Measurements from ENCODE around the gene UROD. TPM values are rescaled to one million over a fixed set of nuclear protein-coding genes. Genes with fewer than 3 reads are reported as not detected.

UROD gene
- total RNA-seq, 1 experiment from 2014 or later: 92.2 TPM

GRCh38 chr1:45005761-45006160 is 6.3 kb upstream of the UROD start:
- Histone ChIP-seq H3T11ph (ENCODE audit: low read length) (no peak overlapping the region), H3K23ac (ENCODE audit: insufficient read length, low read depth, low read length) (no peak overlapping the region), H2BK20ac (ENCODE audit: low read depth, low read length, poor library complexity, severe bottlenecking) (no peak overlapping the region), H3K18ac (ENCODE audit: insufficient read length, low read depth, low read length) (no peak overlapping the region), H2BK5ac (ENCODE audit: insufficient read length, low read length) (no peak overlapping the region), H3K9ac (ENCODE audit: extremely low read depth, insufficient read length, low read length) (no peak overlapping the region), H2BK15ac (ENCODE audit: low read depth, low read length) (no peak overlapping the region), H3K79me1 (ENCODE audit: insufficient read depth, low read depth, low read length, poor library complexity, severe bottlenecking) (no peaks in the 10 kb centered on the region), H3K9me3 (ENCODE audit: control insufficient read depth, low read depth, low read length) (no peaks in the 10 kb centered on the region), H3K14ac (ENCODE audit: insufficient read depth, low read length) (no peak overlapping the region), H2AFZ (ENCODE audit: low read length) (no peak overlapping the region), H4K8ac (replicated peaks; ENCODE audit: insufficient read length, low read depth, low read length) (no peak overlapping the region), H2BK120ac (ENCODE audit: low read depth, low read length, poor library complexity, severe bottlenecking) (no peak overlapping the region), H3K23me2 (ENCODE audit: insufficient read length, low read depth, low read length, poor library complexity, severe bottlenecking) (peaks cover 8% of the 10 kb centered on the region), H3K27ac (ENCODE audit: insufficient read length, low read depth, low read length) (no peak overlapping the region), H3K4ac (ENCODE audit: low read depth, low read length) (no peak overlapping the region), H3K79me2 (ENCODE audit: insufficient read depth, low read length) (no peaks in the 10 kb centered on the region), H4K91ac (ENCODE audit: insufficient read length, low read depth, low read length) (no peak overlapping the region), H3K4me2 (ENCODE audit: insufficient read depth, insufficient read length, low read length) (no peak overlapping the region), H2BK12ac (ENCODE audit: insufficient read length, low read depth, low read length) (no peak overlapping the region), H3K4me1 (ENCODE audit: insufficient read depth, low read length) (no peaks in the 10 kb centered on the region), H4K20me1 (ENCODE audit: control insufficient read depth, insufficient read depth, insufficient read length) (no peaks in the 10 kb centered on the region), H2AK5ac (ENCODE audit: insufficient read length, low read length) (no peak overlapping the region), H3K56ac (ENCODE audit: insufficient read length, low read depth, low read length) (no peak overlapping the region), H4K5ac (ENCODE audit: insufficient read length, low read depth, low read length) (no peak overlapping the region), H3K27me3 (ENCODE audit: insufficient read depth, low read length) (no peaks in the 10 kb centered on the region)
- Mint-ChIP-seq H3K9me3 (no peaks in the 10 kb centered on the region), H3K4me3 (no peak overlapping the region), H3K4me1 (peaks cover 6 to 8% of the 10 kb centered on the region in 2 experiments), H3K27me3 (ENCODE audit: low read depth) (no peaks in the 10 kb centered on the region; the same call in 1 of the 2 replicates), H3K27ac (no peak overlapping the region), H3K36me3 (ENCODE audit: insufficient read depth in 1 of 3, low read depth in 3 of 3) (peaks cover 7 to 75% (median 49%) of the 10 kb centered on the region in 3 experiments; a peak in 6 of 7 replicates)
- DNase-seq: no peak
- WGBS (ENCODE audit: extremely low coverage, insufficient read length, low lambda C conversion rate): no CpG with 5 or more reads among the region's 6 CpGs
- TF ChIP-seq CTCF (conservative IDR thresholded peaks at IDR 0.05): no peak

Measured in H9 (cell line).